Neutrophil (primary cell): ENCODE measurements around the gene DNAJB9.

Source experiments
- H3K27ac ChIP-seq: fragments of 200-600 bp; sonication (generic); 2 replicates; pipeline ENCODE4 v1.5.1; 2016; ENCODE audit warnings: mild to moderate bottlenecking, moderate library complexity
- H3K27me3 ChIP-seq: fragments of 200-600 bp; sonication (generic); 2 replicates; pipeline ENCODE4 v1.6.0; 2016; ENCODE audit warnings: mild to moderate bottlenecking
- H3K36me3 ChIP-seq: fragments of 200-600 bp; sonication (generic); 2 replicates; pipeline ENCODE4 v1.5.1; 2017
- H3K4me1 ChIP-seq, 2 experiments: fragments of 200-600 bp in 1 of 2; sonication (generic) in 1 of 2; 1 replicate in 1 of 2; 2 replicates in 1 of 2; pipeline versions ENCODE4 v1.5.1 to v1.6.1; 2013 to 2016; ENCODE audit warnings: low read depth in 1 of 2, low read length in 1 of 2, mild to moderate bottlenecking in 1 of 2, moderate library complexity in 1 of 2; ENCODE audit not compliant: control insufficient read depth in 1 of 2, insufficient read depth in 1 of 2
- H3K4me3 ChIP-seq, 2 experiments: fragments of 200-600 bp in 1 of 2; sonication (generic) in 1 of 2; 1 replicate in 1 of 2; 2 replicates in 1 of 2; pipeline ENCODE4 v1.5.1; 2013 to 2016; ENCODE audit warnings: low read depth in 1 of 2, low read length in 1 of 2, mild to moderate bottlenecking in 1 of 2, moderate library complexity in 1 of 2
- H3K9me3 ChIP-seq: fragments of 200-600 bp; sonication (generic); 2 replicates; pipeline ENCODE4 v1.5.1; 2016
- TF ChIP-seq, protein P1 (sequence below): fragments of 200-600 bp; sonication (generic); IDR thresholded peaks from 2 replicates; pipeline ENCODE4 v1.5.1; 2016; ENCODE audit warnings: antibody characterized with exemption

DNAJB9 gene

GRCh38 chr7:108575156-108575555 lies 5.5 kb downstream of the DNAJB9 start:
- no peak overlapping the region for H3K27ac ChIP-seq

DNA sequence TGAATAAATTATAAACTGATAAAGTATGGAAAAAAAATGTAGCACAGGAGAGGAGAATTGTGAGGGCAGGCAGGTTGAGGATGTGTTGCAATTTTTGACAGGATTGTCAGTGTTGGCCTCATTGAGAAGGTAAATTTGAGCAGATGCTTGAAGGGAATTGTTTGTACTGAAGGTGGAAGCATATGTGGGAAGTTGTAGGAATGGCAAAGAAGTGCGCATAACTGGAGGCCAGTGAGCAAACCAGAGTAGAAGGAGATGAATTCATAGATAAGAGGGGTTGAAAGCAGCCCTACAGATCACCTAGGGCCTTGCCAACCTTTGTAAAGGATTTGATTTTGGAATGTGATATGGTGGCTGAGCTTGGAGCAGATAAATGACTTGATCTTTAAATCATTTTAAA lies 6.4 kb downstream of the DNAJB9 start:
- no peaks in the 10 kb centered on the region for H3K36me3 ChIP-seq
- TF ChIP-seq, protein P1, sequence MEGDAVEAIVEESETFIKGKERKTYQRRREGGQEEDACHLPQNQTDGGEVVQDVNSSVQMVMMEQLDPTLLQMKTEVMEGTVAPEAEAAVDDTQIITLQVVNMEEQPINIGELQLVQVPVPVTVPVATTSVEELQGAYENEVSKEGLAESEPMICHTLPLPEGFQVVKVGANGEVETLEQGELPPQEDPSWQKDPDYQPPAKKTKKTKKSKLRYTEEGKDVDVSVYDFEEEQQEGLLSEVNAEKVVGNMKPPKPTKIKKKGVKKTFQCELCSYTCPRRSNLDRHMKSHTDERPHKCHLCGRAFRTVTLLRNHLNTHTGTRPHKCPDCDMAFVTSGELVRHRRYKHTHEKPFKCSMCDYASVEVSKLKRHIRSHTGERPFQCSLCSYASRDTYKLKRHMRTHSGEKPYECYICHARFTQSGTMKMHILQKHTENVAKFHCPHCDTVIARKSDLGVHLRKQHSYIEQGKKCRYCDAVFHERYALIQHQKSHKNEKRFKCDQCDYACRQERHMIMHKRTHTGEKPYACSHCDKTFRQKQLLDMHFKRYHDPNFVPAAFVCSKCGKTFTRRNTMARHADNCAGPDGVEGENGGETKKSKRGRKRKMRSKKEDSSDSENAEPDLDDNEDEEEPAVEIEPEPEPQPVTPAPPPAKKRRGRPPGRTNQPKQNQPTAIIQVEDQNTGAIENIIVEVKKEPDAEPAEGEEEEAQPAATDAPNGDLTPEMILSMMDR = no peak
- H3K27me3 ChIP-seq = no peaks in the 10 kb centered on the region
- H3K4me3 ChIP-seq = no peak overlapping the region
- H3K9me3 ChIP-seq = peaks cover 5% of the 10 kb centered on the region
- peaks cover 0 to 2% of the 10 kb centered on the region in 2 experiments for H3K4me1 ChIP-seq
- no peak overlapping the region for H3K27ac ChIP-seq

More at GRCh38 chr7:108575156-108575555, 5.5 kb downstream of the DNAJB9 start:
- Histone ChIP-seq H3K27me3 (no peaks in the 10 kb centered on the region), H3K4me1 (peaks cover 7 to 10% of the 10 kb centered on the region in 2 experiments), H3K36me3 (no peaks in the 10 kb centered on the region), H3K9me3 (peaks cover 5% of the 10 kb centered on the region), H3K4me3 (no peak overlapping the region)
- TF ChIP-seq, protein P1 = no peak

DNA sequence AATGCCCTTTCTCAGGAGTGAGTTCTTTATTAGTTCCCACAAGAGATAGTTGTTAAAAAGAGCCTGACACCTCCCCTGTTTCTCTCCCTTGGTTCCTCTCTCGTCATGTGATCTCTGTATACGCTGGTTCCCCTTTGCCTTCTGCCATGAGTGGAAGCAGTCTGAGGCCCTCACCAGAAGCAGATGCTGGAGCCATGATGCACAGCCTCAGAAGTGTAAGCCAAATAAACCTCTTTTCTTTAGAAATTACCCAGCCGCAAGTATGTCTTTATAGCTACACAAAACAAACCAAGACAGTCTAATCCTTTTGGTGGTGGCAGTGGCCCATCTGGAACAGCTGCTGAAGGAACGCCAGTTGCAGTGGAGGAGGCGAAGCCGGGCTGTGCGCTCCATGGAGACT lies 9.3 kb downstream of the DNAJB9 start:
- H3K4me1 ChIP-seq = no peaks in the 10 kb centered on the region
- H3K9me3 ChIP-seq = peaks cover 5% of the 10 kb centered on the region
- TF ChIP-seq, protein P1 = no peak
- H3K36me3 ChIP-seq = no peaks in the 10 kb centered on the region
- no peak overlapping the region for H3K27ac ChIP-seq
- no peak overlapping the region for H3K4me3 ChIP-seq
- no peaks in the 10 kb centered on the region for H3K27me3 ChIP-seq

- H3K36me3 ChIP-seq = no peaks in the 10 kb centered on the region
- peaks cover 5% of the 10 kb centered on the region for H3K9me3 ChIP-seq
- TF ChIP-seq, protein P1 = no peak
- H3K27ac ChIP-seq = no peak overlapping the region
- no peaks in the 10 kb centered on the region for H3K27me3 ChIP-seq
- H3K4me1 ChIP-seq = no peaks in the 10 kb centered on the region
- no peak overlapping the region for H3K4me3 ChIP-seq
Measured at GRCh38 chr7:108580298-108580697, 10.6 kb downstream of the DNAJB9 start.

GRCh38 chr7:108581655-108582491 lies 12.2 kb downstream of the DNAJB9 start:
- H3K27ac ChIP-seq = no peak overlapping the region
- no peaks in the 10 kb centered on the region for H3K27me3 ChIP-seq
- no peak overlapping the region for H3K4me3 ChIP-seq
- no peaks in the 10 kb centered on the region for H3K36me3 ChIP-seq
- peaks cover 5% of the 10 kb centered on the region for H3K9me3 ChIP-seq
- no peaks in the 10 kb centered on the region for H3K4me1 ChIP-seq
- TF ChIP-seq, protein P1 = no peak
